ENCODE results near the gene ZNF488.

DNA sequence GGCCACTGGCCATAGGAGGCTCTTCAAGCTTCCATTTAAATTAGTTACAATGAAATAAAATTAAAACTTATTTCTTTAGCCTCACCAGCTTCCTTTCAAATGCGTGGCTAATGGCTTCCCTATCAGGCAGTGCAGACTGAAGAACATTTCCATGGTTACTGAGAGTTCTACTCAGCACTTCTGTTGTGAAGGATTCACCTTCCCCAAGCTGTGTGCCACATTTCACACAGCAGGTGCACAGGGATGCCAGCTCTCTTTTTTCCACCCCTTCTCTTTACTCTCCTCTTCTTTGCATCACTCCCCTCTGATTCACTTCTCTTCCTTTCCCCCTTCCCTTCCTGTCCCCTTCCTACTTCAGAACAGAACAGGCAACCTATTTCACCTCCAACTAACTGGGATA lies 61.0 kb downstream of the ZNF488 start:
- no peak for TF ChIP-seq CTCF (IDR thresholded peaks at IDR 0.05 in 8 of 11, conservative IDR thresholded peaks at IDR 0.05 in 3 of 11)
- TF ChIP-seq POLR2A (IDR thresholded peaks at IDR 0.05): no peak
- TF ChIP-seq POLR2AphosphoS5 (IDR thresholded peaks at IDR 0.05): no peak
